ENCODE results near the gene CKMT1A.
"Not testable (repeated sequence)": the region's sequence is repeated elsewhere in the genome, so short reads cannot be mapped to it uniquely, and the experiment has no call there.

Gene CKMT1A

GRCh38 chr15:43693148-43694022 lies at the start of gene CKMT1A:
Gene CKMT1A, plus strand, starts transcription at chr15:43693859. Its CDS starts 192 bp downstream, at chr15:43694051.
- not testable (repeated sequence) for DNase-seq (ENCODE audit: low read depth in 2 of 3, low spot score in 1 of 3)

GRCh38 chr15:43648649-43649429 lies 44.8 kb upstream of the CKMT1A start, which contains the start of gene CATSPER2:
Gene CATSPER2, minus strand, starts transcription at chr15:43648844. Its CDS starts 783 bp downstream, at chr15:43648061.
- DNase-seq (ENCODE audit: low read depth in 2 of 3, low spot score in 1 of 3): no peak

GRCh38 chr15:43649430-43649926 lies 44.2 kb upstream of the CKMT1A start:
- DNase-seq (ENCODE audit: low read depth in 2 of 3, low spot score in 1 of 3): not testable (repeated sequence)

GRCh38 chr15:43659727-43660126 lies 33.9 kb upstream of the CKMT1A start:
- not testable (repeated sequence) for DNase-seq (ENCODE audit: low read depth in 2 of 3, low spot score in 1 of 3)

- not testable (repeated sequence) for DNase-seq (ENCODE audit: low read depth in 2 of 3, low spot score in 1 of 3)
These were observed 31.4 kb upstream of the CKMT1A start for GRCh38 chr15:43662293-43662692.

- DNase-seq (ENCODE audit: low read depth in 2 of 3, low spot score in 1 of 3): not testable (repeated sequence)
These were observed 30.3 kb upstream of the CKMT1A start for GRCh38 chr15:43663333-43663732.

- not testable (repeated sequence) for DNase-seq (ENCODE audit: low read depth in 2 of 3, low spot score in 1 of 3)
These were observed 27.5 kb upstream of the CKMT1A start for GRCh38 chr15:43666177-43666576.

GRCh38 chr15:43674175-43674574 lies 19.5 kb upstream of the CKMT1A start:
- DNase-seq (ENCODE audit: low read depth in 2 of 3, low spot score in 1 of 3): not testable (repeated sequence)

GRCh38 chr15:43689604-43690301 lies 3.9 kb upstream of the CKMT1A start:
- DNase-seq (ENCODE audit: low read depth in 2 of 3, low spot score in 1 of 3): not testable (repeated sequence)

- not testable (repeated sequence) for DNase-seq (ENCODE audit: low read depth in 2 of 3, low spot score in 1 of 3)
These were observed 980 bp upstream of the CKMT1A start for GRCh38 chr15:43692679-43693078.

GRCh38 chr15:43702174-43702573 lies 8.5 kb downstream of the CKMT1A start:
- no peak for DNase-seq (ENCODE audit: low read depth in 2 of 3, low spot score in 1 of 3)

- no peak for DNase-seq (ENCODE audit: low read depth in 2 of 3, low spot score in 1 of 3)
These were observed 9.2 kb downstream of the CKMT1A start for GRCh38 chr15:43702701-43703424.

- DNase-seq (ENCODE audit: low read depth in 2 of 3, low spot score in 1 of 3): not testable (repeated sequence)
These were observed 16.9 kb downstream of the CKMT1A start for GRCh38 chr15:43710431-43711131.

- no peak for DNase-seq (ENCODE audit: low read depth in 2 of 3, low spot score in 1 of 3)
These were observed 29.5 kb downstream of the CKMT1A start for GRCh38 chr15:43723151-43723550.

GRCh38 chr15:43726306-43726705 lies 32.6 kb downstream of the CKMT1A start:
- not testable (repeated sequence) for DNase-seq (ENCODE audit: low read depth in 2 of 3, low spot score in 1 of 3)

GRCh38 chr15:43728053-43728725 lies 34.5 kb downstream of the CKMT1A start:
- not testable (repeated sequence) for DNase-seq (ENCODE audit: low read depth in 2 of 3, low spot score in 1 of 3)

- DNase-seq (ENCODE audit: low read depth in 2 of 3, low spot score in 1 of 3): no peak
These were observed 41.8 kb downstream of the CKMT1A start for GRCh38 chr15:43735416-43735815.

GRCh38 chr15:43746245-43746902 lies 52.7 kb downstream of the CKMT1A start, which contains the start of gene PDIA3:
Gene PDIA3, plus strand, starts transcription at chr15:43746438. Its CDS starts 102 bp downstream, at chr15:43746540.
- DNase-seq (ENCODE audit: low read depth in 2 of 3, low spot score in 1 of 3): peak; percentile 70 to 86 (median 79)
